ENCODE data around the gene HIGD2B. TPM values are rescaled to one million over a fixed set of nuclear protein-coding genes. Genes with fewer than 3 reads are reported as not detected.

Gene HIGD2B
- total and polyA plus RNA-seq, 2 of the 13 experiments (the other 11 are each of a cell fraction or from before 2014, with no cell fraction given), result not detected

DNA sequence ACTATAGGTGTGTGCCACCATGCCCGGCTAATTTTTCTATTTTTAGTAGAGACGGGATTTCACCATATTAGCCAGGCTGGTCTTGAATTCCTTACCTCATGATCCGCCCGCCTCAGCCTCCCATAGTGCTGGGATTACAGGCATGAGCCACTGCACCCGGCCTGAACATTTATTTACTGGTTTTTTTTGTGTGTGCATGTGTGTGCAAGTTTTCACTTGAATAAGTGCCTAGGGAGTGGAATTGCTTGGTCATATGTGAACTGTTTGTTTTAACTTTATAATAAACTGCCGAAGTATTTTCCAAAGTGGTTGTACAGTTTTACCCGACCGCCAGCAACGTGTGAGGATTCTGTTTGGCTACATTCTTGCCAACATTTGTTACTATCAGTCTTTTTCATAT lies 14.1 kb upstream of the HIGD2B start:
- peaks cover 3% of the 10 kb centered on the region for H3K79me2 ChIP-seq (ENCODE audit: insufficient read depth, low read length)
- intact Hi-C loops (cut with micrococcal nuclease; ENCODE audit: unreplicated experiment) (no loop called here), in situ Hi-C loops (cut with HindIII; ENCODE audit: extremely low pct_ligation_motif_present, low pct_unique_long_range_greater_than_20kb) (no loop called here)
- no peak for ATAC-seq
- no peak overlapping the region for H3K4me2 ChIP-seq (ENCODE audit: low read depth, low read length)
- no peaks in the 10 kb centered on the region for H3K36me3 ChIP-seq (replicated peaks in 1 of 2; ENCODE audit: control insufficient read depth in 1 of 2, insufficient read depth in 2 of 2, low read length in 2 of 2)
- no peak overlapping the region for H3K27ac ChIP-seq (ENCODE audit: extremely low read length, insufficient read depth, low read length)
- ChIA-PET POLR2A (no interaction called here), CTCF (ENCODE audit: low intra/inter-chr PET ratio, low total read pairs) (no interaction called here)
- no peak overlapping the region for H3K9ac ChIP-seq (ENCODE audit: insufficient read depth, low read depth, low read length)
- H3K4me3 ChIP-seq (replicated peaks in 1 of 3; ENCODE audit: insufficient read depth in 1 of 3, low read depth in 2 of 3, low read length in 3 of 3), result no peak overlapping the region
- H3K27me3 ChIP-seq (ENCODE audit: control insufficient read depth in 1 of 2, insufficient read depth in 2 of 2, low read length in 2 of 2), result no peaks in the 10 kb centered on the region
- H4K20me1 ChIP-seq (ENCODE audit: insufficient read depth, low read length), result no peaks in the 10 kb centered on the region
- no peak for TF ChIP-seq JUN (CRISPR knock-in tag; IDR thresholded peaks at IDR 0.05)
- no peak for TF ChIP-seq ZNF841 (CRISPR knock-in tag; IDR thresholded peaks at IDR 0.05; ENCODE audit: borderline replicate concordance)
- TF ChIP-seq, protein P1, sequence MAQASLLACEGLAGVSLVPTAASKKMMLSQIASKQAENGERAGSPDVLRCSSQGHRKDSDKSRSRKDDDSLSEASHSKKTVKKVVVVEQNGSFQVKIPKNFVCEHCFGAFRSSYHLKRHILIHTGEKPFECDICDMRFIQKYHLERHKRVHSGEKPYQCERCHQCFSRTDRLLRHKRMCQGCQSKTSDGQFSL (CRISPR knock-in tag; IDR thresholded peaks at IDR 0.05), result no peak
- TF ChIP-seq, protein P2, sequence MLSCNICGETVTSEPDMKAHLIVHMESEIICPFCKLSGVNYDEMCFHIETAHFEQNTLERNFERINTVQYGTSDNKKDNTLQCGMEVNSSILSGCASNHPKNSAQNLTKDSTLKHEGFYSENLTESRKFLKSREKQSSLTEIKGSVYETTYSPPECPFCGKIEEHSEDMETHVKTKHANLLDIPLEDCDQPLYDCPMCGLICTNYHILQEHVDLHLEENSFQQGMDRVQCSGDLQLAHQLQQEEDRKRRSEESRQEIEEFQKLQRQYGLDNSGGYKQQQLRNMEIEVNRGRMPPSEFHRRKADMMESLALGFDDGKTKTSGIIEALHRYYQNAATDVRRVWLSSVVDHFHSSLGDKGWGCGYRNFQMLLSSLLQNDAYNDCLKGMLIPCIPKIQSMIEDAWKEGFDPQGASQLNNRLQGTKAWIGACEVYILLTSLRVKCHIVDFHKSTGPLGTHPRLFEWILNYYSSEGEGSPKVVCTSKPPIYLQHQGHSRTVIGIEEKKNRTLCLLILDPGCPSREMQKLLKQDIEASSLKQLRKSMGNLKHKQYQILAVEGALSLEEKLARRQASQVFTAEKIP (CRISPR knock-in tag; IDR thresholded peaks at IDR 0.05; ENCODE audit: borderline replicate concordance), result no peak
- no peak for TF ChIP-seq ZNF678 (CRISPR knock-in tag; IDR thresholded peaks at IDR 0.05)
- no peak for TF ChIP-seq SOX13 (IDR thresholded peaks at IDR 0.05)
- TF ChIP-seq SOX13 (CRISPR knock-in tag; conservative IDR thresholded peaks at IDR 0.05 in 1 of 2, IDR thresholded peaks at IDR 0.05 in 1 of 2), result no peak
- no peak for TF ChIP-seq MXD3 (CRISPR knock-in tag; IDR thresholded peaks at IDR 0.05)
- no peak for TF ChIP-seq CHD4 (IDR thresholded peaks at IDR 0.05; ENCODE audit: borderline replicate concordance, low read length)
- TF ChIP-seq ZNF766 (CRISPR knock-in tag; IDR thresholded peaks at IDR 0.05; ENCODE audit: borderline replicate concordance), result no peak
- no peak for TF ChIP-seq CHD2 (IDR thresholded peaks at IDR 0.05; ENCODE audit: low read depth, low read length)
- no peak for TF ChIP-seq RFX3 (CRISPR knock-in tag; IDR thresholded peaks at IDR 0.05)
- TF ChIP-seq SALL1 (CRISPR knock-in tag; IDR thresholded peaks at IDR 0.05), result no peak
- TF ChIP-seq KDM4B (CRISPR knock-in tag; IDR thresholded peaks at IDR 0.05), result no peak
- no peak for TF ChIP-seq MZF1 (CRISPR knock-in tag; IDR thresholded peaks at IDR 0.05; ENCODE audit: borderline replicate concordance)
- no peak for TF ChIP-seq RAD21 (CRISPR knock-in tag; IDR thresholded peaks at IDR 0.05)
- no peak for TF ChIP-seq NBN (conservative IDR thresholded peaks at IDR 0.05)
- no peak for TF ChIP-seq KLF11 (CRISPR knock-in tag; IDR thresholded peaks at IDR 0.05)
- no peak for TF ChIP-seq ZNF513 (CRISPR knock-in tag; conservative IDR thresholded peaks at IDR 0.05)
- no peak for TF ChIP-seq RXRA (CRISPR knock-in tag; IDR thresholded peaks at IDR 0.05)
- H3K4me1 ChIP-seq (ENCODE audit: insufficient read depth, low read length), result no peaks in the 10 kb centered on the region
- DNase-seq (ENCODE audit: low spot score), result no peak
- BruUV-seq (replicated peaks), result no TSS peak
- no peaks in the 10 kb centered on the region for H3K9me3 ChIP-seq (ENCODE audit: low read length)
- FAIRE-seq, result no peak
- 97% methylated on average over 9 of the region's 9 CpGs for WGBS (ENCODE audit: low lambda C conversion rate)
- H2AFZ ChIP-seq (ENCODE audit: low read length), result no peak overlapping the region
